NCI-H510A (cell line): ENCODE measurements around the gene MCCC1.
"Not testable (repeated sequence)": the region's sequence is repeated elsewhere in the genome, so short reads cannot be mapped to it uniquely, and the experiment has no call there.

Experiments used
- DNase-seq: peaks from one replicate; lab custom pipeline; 2025; lab: John Stamatoyannopoulos, UW

The MCCC1 gene

GRCh38 chr3:183044547-183045229 lies 54.6 kb downstream of the MCCC1 start:
- no peak for DNase-seq

GRCh38 chr3:183038757-183039156 lies 60.5 kb downstream of the MCCC1 start:
- no peak for DNase-seq

GRCh38 chr3:183038221-183038620 lies 61.1 kb downstream of the MCCC1 start:
- no peak for DNase-seq

- DNase-seq = no peak
These were observed 65.5 kb downstream of the MCCC1 start for GRCh38 chr3:183033746-183034145.

- DNase-seq = no peak
These were observed 66.3 kb downstream of the MCCC1 start for GRCh38 chr3:183032880-183033555.

GRCh38 chr3:183031826-183032225 lies 67.5 kb downstream of the MCCC1 start:
- no peak for DNase-seq

GRCh38 chr3:183028416-183028815 lies 70.9 kb downstream of the MCCC1 start:
- no peak for DNase-seq

GRCh38 chr3:183027276-183027675 lies 72.0 kb downstream of the MCCC1 start:
- DNase-seq = no peak

GRCh38 chr3:183022936-183023516 lies 76.3 kb downstream of the MCCC1 start:
- no peak for DNase-seq

- DNase-seq = no peak
These were observed 80.7 kb downstream of the MCCC1 start for GRCh38 chr3:183018421-183019192.

- no peak for DNase-seq
These were observed 84.1 kb downstream of the MCCC1 start for GRCh38 chr3:183015185-183015584.

- no peak for DNase-seq
These were observed 85.4 kb downstream of the MCCC1 start for GRCh38 chr3:183013856-183014255.

- no peak for DNase-seq
These were observed 86.2 kb downstream of the MCCC1 start for GRCh38 chr3:183013074-183013473.

GRCh38 chr3:183008800-183009199 lies 90.5 kb downstream of the MCCC1 start:
- DNase-seq = no peak

GRCh38 chr3:183008303-183008702 lies 91.0 kb downstream of the MCCC1 start:
- no peak for DNase-seq

GRCh38 chr3:183006396-183007002 lies 92.8 kb downstream of the MCCC1 start:
- no peak for DNase-seq

GRCh38 chr3:182999767-183000166 lies 99.5 kb downstream of the MCCC1 start:
- DNase-seq = no peak

GRCh38 chr3:182993486-182994201 lies 105.7 kb downstream of the MCCC1 start:
- DNase-seq = not testable (repeated sequence)

- DNase-seq = peak; percentile 54
These were observed 109.7 kb downstream of the MCCC1 start for GRCh38 chr3:182989566-182989965.

GRCh38 chr3:182986021-182986420 lies 113.3 kb downstream of the MCCC1 start:
- DNase-seq = no peak

GRCh38 chr3:182983876-182984275 lies 115.4 kb downstream of the MCCC1 start:
- DNase-seq = no peak

- DNase-seq = no peak
These were observed 118.3 kb downstream of the MCCC1 start for GRCh38 chr3:182981038-182981380.
